Ascending aorta (tissue), 2 donors: ENCODE results near the gene MTNR1A. TPM values are rescaled to one million over a fixed set of nuclear protein-coding genes. Genes with fewer than 3 reads are reported as not detected.

ENCODE experiments used
- DNase-seq, 2 donors: peaks; one replicate each; pipeline ENCODE4 v3.0.0-alpha.2; 2019; ENCODE audit warnings: low spot score in 2 of 2
- H3K27ac ChIP-seq, 2 donors: fragments of 200-600 bp; sonication (generic); one replicate each; pipeline ENCODE4 v1.5.1; 2016 to 2017; ENCODE audit warnings: mild to moderate bottlenecking in 1 of 2
- H3K27me3 ChIP-seq: fragments of 200-600 bp; sonication (generic); one replicate; pipeline ENCODE4 v1.5.1; 2017
- H3K36me3 ChIP-seq, 2 donors: fragments of 200-600 bp; sonication (generic); one replicate each; pipeline ENCODE4 v1.5.1; 2016
- H3K4me1 ChIP-seq, 2 donors: fragments of 200-600 bp; sonication (generic); one replicate each; pipeline ENCODE4 v1.5.1; 2016 to 2017; ENCODE audit warnings: mild to moderate bottlenecking in 1 of 2
- H3K4me3 ChIP-seq, 2 donors: fragments of 200-600 bp; sonication (generic); one replicate each; pipeline ENCODE4 v1.5.1; 2016 to 2017; ENCODE audit warnings: mild to moderate bottlenecking in 1 of 2
- H3K9me3 ChIP-seq, 2 donors: fragments of 200-600 bp; sonication (generic); one replicate each; pipeline ENCODE4 v1.5.1; 2016
- intact Hi-C: fragments of 100-400 bp; cut with DNase I; formaldehyde crosslinking; loops from one replicate; pipeline ENCODE4 v1.15.1; 2023
- total RNA-seq: library from RNA; depleted of rRNA; stranded (reverse); fragments of >200 nt; gene quantifications from one replicate; pipeline ENCODE4 v1.1.0, GENCODE V29; 2016
- TF ChIP-seq, protein P1 (sequence below), 3 experiments: fragments of 200-600 bp in 2 of 3; fragments of 450-650 bp in 1 of 3; sonication (generic) in 2 of 3; IDR thresholded peaks; one replicate each; pipeline ENCODE4 v1.5.1; 2016 to 2019; ENCODE audit warnings: antibody characterized with exemption in 3 of 3, mild to moderate bottlenecking in 1 of 3, moderate library complexity in 1 of 3

MTNR1A gene
- total RNA-seq, 1 donor from 2014 or later = not detected

DNA sequence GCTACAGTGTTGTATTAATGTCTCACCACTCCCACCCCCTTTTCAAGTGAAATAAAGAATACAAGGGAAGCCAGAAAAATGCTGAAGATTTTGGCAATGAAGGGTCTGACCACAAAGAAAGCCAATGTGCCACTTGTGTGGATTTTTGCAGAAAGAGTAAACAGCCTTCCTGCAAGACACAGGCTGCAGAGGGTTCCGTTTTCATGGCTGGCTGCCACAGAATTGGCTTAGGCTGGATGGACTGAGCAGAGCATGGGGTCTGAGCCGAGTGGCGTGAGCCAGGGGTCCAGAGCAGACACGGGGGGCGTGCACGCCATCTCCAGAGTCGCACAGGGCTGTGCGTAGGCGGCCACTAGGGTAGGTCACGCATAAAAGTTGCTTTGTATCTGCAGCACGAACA lies 69.2 kb downstream of the MTNR1A start:
- no peak for DNase-seq
- no peaks in the 10 kb centered on the region for H3K27me3 ChIP-seq
- no peak overlapping the region for H3K27ac ChIP-seq
- H3K36me3 ChIP-seq = no peaks in the 10 kb centered on the region
- TF ChIP-seq, protein P1, sequence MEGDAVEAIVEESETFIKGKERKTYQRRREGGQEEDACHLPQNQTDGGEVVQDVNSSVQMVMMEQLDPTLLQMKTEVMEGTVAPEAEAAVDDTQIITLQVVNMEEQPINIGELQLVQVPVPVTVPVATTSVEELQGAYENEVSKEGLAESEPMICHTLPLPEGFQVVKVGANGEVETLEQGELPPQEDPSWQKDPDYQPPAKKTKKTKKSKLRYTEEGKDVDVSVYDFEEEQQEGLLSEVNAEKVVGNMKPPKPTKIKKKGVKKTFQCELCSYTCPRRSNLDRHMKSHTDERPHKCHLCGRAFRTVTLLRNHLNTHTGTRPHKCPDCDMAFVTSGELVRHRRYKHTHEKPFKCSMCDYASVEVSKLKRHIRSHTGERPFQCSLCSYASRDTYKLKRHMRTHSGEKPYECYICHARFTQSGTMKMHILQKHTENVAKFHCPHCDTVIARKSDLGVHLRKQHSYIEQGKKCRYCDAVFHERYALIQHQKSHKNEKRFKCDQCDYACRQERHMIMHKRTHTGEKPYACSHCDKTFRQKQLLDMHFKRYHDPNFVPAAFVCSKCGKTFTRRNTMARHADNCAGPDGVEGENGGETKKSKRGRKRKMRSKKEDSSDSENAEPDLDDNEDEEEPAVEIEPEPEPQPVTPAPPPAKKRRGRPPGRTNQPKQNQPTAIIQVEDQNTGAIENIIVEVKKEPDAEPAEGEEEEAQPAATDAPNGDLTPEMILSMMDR (IDR thresholded peaks at IDR 0.05) = no peak
- intact Hi-C loops = no loop called here
- peak overlapping the region; percentile 27 to 65 for H3K4me3 ChIP-seq
- no peaks in the 10 kb centered on the region for H3K4me1 ChIP-seq
- no peaks in the 10 kb centered on the region for H3K9me3 ChIP-seq

DNA sequence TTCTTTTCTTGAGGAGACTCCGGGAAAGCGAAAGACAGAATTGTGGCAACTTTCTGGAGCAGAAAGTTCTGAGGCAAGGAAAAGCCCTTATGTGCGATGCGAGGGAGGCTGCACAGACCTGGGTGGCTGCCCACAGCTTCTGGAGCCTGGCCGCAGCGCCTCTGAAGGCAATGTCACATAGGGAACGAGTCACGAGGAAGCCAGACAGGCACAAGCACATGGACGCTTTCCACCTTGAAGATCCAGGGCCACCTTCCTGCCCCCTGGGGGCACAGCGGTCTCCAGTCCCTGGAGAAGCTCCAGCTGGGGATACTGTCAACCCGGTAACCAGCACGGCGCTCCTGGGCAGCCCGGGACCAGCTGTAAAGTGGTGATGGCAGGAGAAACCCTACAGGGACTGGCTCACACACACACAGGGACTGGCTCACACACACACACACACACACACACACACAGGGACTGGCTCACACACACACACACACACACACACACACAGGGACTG lies 69.8 kb downstream of the MTNR1A start:
- TF ChIP-seq, protein P1 (IDR thresholded peaks at IDR 0.05) = no peak
- DNase-seq = no peak
- Histone ChIP-seq H3K4me1 (no peaks in the 10 kb centered on the region), H3K9me3 (no peaks in the 10 kb centered on the region), H3K27me3 (no peaks in the 10 kb centered on the region), H3K36me3 (no peaks in the 10 kb centered on the region), H3K4me3 (peak overlapping the region; percentile 27 to 65), H3K27ac (no peak overlapping the region)
- intact Hi-C loops = no loop called here

DNA sequence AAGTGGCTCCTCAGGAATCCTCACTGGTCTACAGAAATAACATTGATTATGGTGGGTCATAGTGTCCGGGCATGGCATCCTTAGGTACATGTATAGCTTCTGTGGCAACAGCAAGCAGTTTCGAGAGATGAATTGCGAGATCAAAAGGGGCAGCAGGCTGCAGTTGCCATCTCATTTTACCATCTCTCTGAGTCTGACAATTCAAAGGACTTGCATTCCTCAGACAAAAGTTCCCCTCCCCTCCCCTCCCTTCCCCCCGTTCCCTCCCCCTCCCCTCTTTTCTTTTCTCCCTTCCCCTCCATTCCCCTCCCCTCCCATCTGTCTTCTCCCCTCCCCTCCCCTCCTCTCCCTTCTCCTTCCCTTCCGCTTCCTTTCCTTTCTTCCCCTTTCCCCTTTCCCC lies 70.2 kb downstream of the MTNR1A start:
- H3K4me3 ChIP-seq = peak overlapping the region; percentile 27 to 65
- no peak for DNase-seq
- H3K36me3 ChIP-seq = no peaks in the 10 kb centered on the region
- TF ChIP-seq, protein P1 (IDR thresholded peaks at IDR 0.05) = no peak
- H3K27me3 ChIP-seq = no peaks in the 10 kb centered on the region
- no peak overlapping the region for H3K27ac ChIP-seq
- no peaks in the 10 kb centered on the region for H3K4me1 ChIP-seq
- intact Hi-C loops = no loop called here
- H3K9me3 ChIP-seq = no peaks in the 10 kb centered on the region

DNA sequence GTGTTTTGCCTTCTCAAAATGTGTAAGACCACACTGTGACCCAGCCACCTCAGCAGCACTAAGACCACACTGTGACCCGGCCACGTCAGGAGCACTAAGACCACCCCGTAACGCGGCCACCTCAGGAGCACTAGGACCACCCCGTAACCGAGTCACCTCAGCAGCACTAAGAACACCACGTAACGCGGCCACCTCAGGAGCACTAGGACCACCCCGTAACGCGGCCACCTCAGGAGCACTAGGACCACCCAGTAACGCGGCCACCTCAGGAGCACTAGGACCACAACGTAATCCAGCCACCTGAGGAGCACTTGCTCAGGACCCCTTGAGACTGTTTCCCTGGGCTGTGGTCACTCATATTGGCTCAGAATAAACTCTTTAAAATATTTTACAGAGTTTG lies 71.7 kb downstream of the MTNR1A start:
- no peaks in the 10 kb centered on the region for H3K4me1 ChIP-seq
- H3K27ac ChIP-seq = no peak overlapping the region
- TF ChIP-seq, protein P1 (IDR thresholded peaks at IDR 0.05) = no peak
- H3K27me3 ChIP-seq = no peaks in the 10 kb centered on the region
- DNase-seq = no peak
- H3K36me3 ChIP-seq = no peaks in the 10 kb centered on the region
- H3K9me3 ChIP-seq = no peaks in the 10 kb centered on the region
- no peak overlapping the region for H3K4me3 ChIP-seq
- intact Hi-C loops = no loop called here

Other genes with a start within 250 kb of the MTNR1A start
- gene FAT1, start 168.3 kb upstream of the MTNR1A start, total RNA-seq = 52.9 TPM